ENCODE data around the gene CUX1. TPM values are rescaled to one million over a fixed set of nuclear protein-coding genes. Genes with fewer than 3 reads are reported as not detected.

The CUX1 gene
- total RNA-seq, 1 experiment from 2014 or later: 53.5 TPM

DNA sequence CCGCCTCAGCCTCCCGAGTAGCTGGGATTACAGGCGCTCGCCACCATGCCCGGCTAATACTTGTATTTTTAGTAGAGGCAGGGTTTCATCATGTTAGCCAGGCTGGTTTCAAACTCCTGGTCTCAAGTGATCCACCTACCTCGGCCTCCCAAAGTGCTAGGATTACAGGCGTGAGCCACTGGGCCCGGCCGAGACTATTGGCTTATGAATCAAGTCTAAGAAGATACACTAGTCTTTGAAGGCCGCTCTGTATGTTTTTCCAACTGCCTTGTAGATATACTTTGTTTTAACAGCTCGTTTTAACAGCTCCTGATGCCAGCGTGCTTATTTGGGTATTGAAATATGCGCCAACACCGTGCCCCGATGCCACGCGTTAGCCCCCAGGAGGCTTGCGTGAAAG lies 332.8 kb downstream of the CUX1 start:
- no peak overlapping the region for H2BK5ac ChIP-seq (ENCODE audit: insufficient read length, low read length)

More for the DNA sequence above, 332.8 kb downstream of the CUX1 start:
- no peak for DNase-seq
- Histone ChIP-seq H3K56ac (ENCODE audit: insufficient read length, low read depth, low read length) (no peak overlapping the region), H2BK20ac (ENCODE audit: low read depth, low read length, poor library complexity, severe bottlenecking) (no peak overlapping the region), H3K4me1 (ENCODE audit: insufficient read depth, low read length) (peaks cover 11% of the 10 kb centered on the region; the same call in 1 of the 2 replicates), H2BK15ac (ENCODE audit: low read depth, low read length) (no peak overlapping the region), H2AFZ (ENCODE audit: low read length) (no peak overlapping the region), H3K4me2 (ENCODE audit: insufficient read depth, insufficient read length, low read length) (no peak overlapping the region), H4K5ac (ENCODE audit: insufficient read length, low read depth, low read length) (no peak overlapping the region), H2BK120ac (ENCODE audit: low read depth, low read length, poor library complexity, severe bottlenecking) (no peak overlapping the region), H3K27me3 (ENCODE audit: insufficient read depth, low read length) (no peaks in the 10 kb centered on the region), H2AK5ac (ENCODE audit: insufficient read length, low read length) (no peak overlapping the region), H3K9ac (ENCODE audit: extremely low read depth, insufficient read length, low read length) (no peak overlapping the region), H3K9me3 (ENCODE audit: control insufficient read depth, low read depth, low read length) (no peaks in the 10 kb centered on the region), H3K27ac (ENCODE audit: insufficient read length, low read depth, low read length) (no peak overlapping the region), H4K8ac (replicated peaks; ENCODE audit: insufficient read length, low read depth, low read length) (no peak overlapping the region), H3K79me2 (ENCODE audit: insufficient read depth, low read length) (no peaks in the 10 kb centered on the region), H3K79me1 (ENCODE audit: insufficient read depth, low read depth, low read length, poor library complexity, severe bottlenecking) (no peaks in the 10 kb centered on the region), H4K91ac (ENCODE audit: insufficient read length, low read depth, low read length) (no peak overlapping the region), H3K23me2 (ENCODE audit: insufficient read length, low read depth, low read length, poor library complexity, severe bottlenecking) (no peaks in the 10 kb centered on the region), H4K20me1 (ENCODE audit: control insufficient read depth, insufficient read depth, insufficient read length) (no peaks in the 10 kb centered on the region), H3K14ac (ENCODE audit: insufficient read depth, low read length) (no peak overlapping the region), H2BK12ac (ENCODE audit: insufficient read length, low read depth, low read length) (no peak overlapping the region), H3K4ac (ENCODE audit: low read depth, low read length) (no peak overlapping the region), H3T11ph (ENCODE audit: low read length) (no peak overlapping the region), H3K18ac (ENCODE audit: insufficient read length, low read depth, low read length) (no peak overlapping the region), H3K23ac (ENCODE audit: insufficient read length, low read depth, low read length) (no peak overlapping the region)
- Mint-ChIP-seq H3K36me3 (ENCODE audit: insufficient read depth in 1 of 3, low read depth in 3 of 3) (peaks cover 2 to 14% (median 8%) of the 10 kb centered on the region in 3 experiments; a peak in 5 of 7 replicates), H3K27me3 (ENCODE audit: low read depth) (no peaks in the 10 kb centered on the region), H3K4me1 (peaks cover 16 to 29% of the 10 kb centered on the region in 2 experiments), H3K27ac (peak overlapping the region in 2 of 3 experiments; percentile 13 to 93; a peak in 3 of 7 replicates), H3K4me3 (no peak overlapping the region), H3K9me3 (no peaks in the 10 kb centered on the region)
- TF ChIP-seq, protein P1, sequence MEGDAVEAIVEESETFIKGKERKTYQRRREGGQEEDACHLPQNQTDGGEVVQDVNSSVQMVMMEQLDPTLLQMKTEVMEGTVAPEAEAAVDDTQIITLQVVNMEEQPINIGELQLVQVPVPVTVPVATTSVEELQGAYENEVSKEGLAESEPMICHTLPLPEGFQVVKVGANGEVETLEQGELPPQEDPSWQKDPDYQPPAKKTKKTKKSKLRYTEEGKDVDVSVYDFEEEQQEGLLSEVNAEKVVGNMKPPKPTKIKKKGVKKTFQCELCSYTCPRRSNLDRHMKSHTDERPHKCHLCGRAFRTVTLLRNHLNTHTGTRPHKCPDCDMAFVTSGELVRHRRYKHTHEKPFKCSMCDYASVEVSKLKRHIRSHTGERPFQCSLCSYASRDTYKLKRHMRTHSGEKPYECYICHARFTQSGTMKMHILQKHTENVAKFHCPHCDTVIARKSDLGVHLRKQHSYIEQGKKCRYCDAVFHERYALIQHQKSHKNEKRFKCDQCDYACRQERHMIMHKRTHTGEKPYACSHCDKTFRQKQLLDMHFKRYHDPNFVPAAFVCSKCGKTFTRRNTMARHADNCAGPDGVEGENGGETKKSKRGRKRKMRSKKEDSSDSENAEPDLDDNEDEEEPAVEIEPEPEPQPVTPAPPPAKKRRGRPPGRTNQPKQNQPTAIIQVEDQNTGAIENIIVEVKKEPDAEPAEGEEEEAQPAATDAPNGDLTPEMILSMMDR (conservative IDR thresholded peaks at IDR 0.05): no peak
- WGBS (ENCODE audit: extremely low coverage, insufficient read length, low lambda C conversion rate): no CpG with 5 or more reads among the region's 18 CpGs

All from H9 (cell line).